MM.1S (cell line): Measurements from ENCODE around the gene LAPTM4A.

ENCODE experiments used
- CTCF ChIP-seq: fragments of 300-600 bp; sonication (generic); IDR thresholded peaks from 2 replicates; pipeline ENCODE4 v1.5.1; 2016; ENCODE audit warnings: antibody characterized with exemption, low read length, mixed read lengths
- EZH2 ChIP-seq: fragments of 300-600 bp; sonication (generic); optimal IDR thresholded peaks from 2 replicates; pipeline ENCODE3; 2017; ENCODE audit warnings: low read depth, mild to moderate bottlenecking, antibody characterized with exemption, low read length, mixed read lengths

GRCh38 chr2:20061476-20061875 is 10.0 kb upstream of the LAPTM4A start:
- TF ChIP-seq EZH2 (no peak), CTCF (no peak)
